Immature natural killer cell (primary cell): ENCODE measurements around the gene C4BPB. TPM values are rescaled to one million over a fixed set of nuclear protein-coding genes. Genes with fewer than 3 reads are reported as not detected.

Experiments
- DNase-seq, 3 donors: peaks; one replicate each; pipeline ENCODE4 v3.0.0; 2022; ENCODE audit warnings: mixed read lengths in 1 of 3
- H3K27ac Mint-ChIP-seq, 6 donors: one replicate each; pipeline ENCODE4 v1.8.0; 2020; ENCODE audit warnings: mixed read lengths in 6 of 6, mild to moderate bottlenecking in 5 of 6, inconsistent platforms in 4 of 6, moderate library complexity in 3 of 6
- H3K27me3 Mint-ChIP-seq, 3 donors: one replicate each; pipeline ENCODE4 v1.8.0; 2020 to 2021; ENCODE audit warnings: low read depth in 3 of 3, mild to moderate bottlenecking in 3 of 3, mixed read lengths in 3 of 3, moderate library complexity in 3 of 3, inconsistent platforms in 1 of 3
- H3K36me3 Mint-ChIP-seq, 3 donors: one replicate each; pipeline ENCODE4 v1.8.0; 2020; ENCODE audit warnings: mixed read lengths in 3 of 3, inconsistent platforms in 2 of 3, mild to moderate bottlenecking in 2 of 3
- H3K4me1 Mint-ChIP-seq, 2 donors: one replicate each; pipeline ENCODE4 v1.8.0; 2020; ENCODE audit warnings: inconsistent platforms in 2 of 2, mild to moderate bottlenecking in 2 of 2, mixed read lengths in 2 of 2, moderate library complexity in 1 of 2
- H3K4me3 Mint-ChIP-seq, 5 donors: one replicate each; pipeline ENCODE4 v1.8.0; 2020; ENCODE audit warnings: mild to moderate bottlenecking in 5 of 5, mixed read lengths in 5 of 5, inconsistent platforms in 3 of 5, moderate library complexity in 3 of 5
- H3K9me3 Mint-ChIP-seq, 6 donors: one replicate each; pipeline ENCODE4 v1.8.0; 2020; ENCODE audit warnings: mild to moderate bottlenecking in 6 of 6, mixed read lengths in 6 of 6, inconsistent platforms in 4 of 6, moderate library complexity in 3 of 6
- polyA plus RNA-seq, 3 donors: library from polyadenylated mRNA; unstranded; fragments of 300-500 nt; fragmentation: Illumina TruSeq; gene quantifications; one replicate each; pipeline ENCODE4 v1.2.3, GENCODE V29; 2021

The C4BPB gene
- polyA plus RNA-seq, 3 donors from 2014 or later = 0.24 TPM; not detected in 2

DNA sequence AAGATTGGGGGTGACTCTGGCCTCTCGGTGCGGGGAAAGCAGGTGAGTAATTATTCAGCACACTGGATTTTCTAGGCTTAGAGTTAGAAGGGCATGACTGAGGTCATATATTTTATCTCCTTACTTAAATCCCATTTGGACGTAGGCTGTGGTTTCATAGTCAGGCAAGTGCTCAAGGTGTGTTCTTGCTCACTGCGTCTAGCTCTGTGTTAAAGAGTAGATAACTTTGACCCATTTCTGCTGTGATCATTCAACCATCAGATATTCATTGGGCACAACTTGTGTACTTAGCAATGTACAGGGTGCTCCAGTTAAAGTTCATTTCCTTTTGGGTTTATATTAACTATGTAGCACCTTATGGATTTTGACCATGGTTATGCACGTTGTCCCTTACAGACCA lies 21.0 kb upstream of the C4BPB start:
- DNase-seq = no peak
- H3K4me3 Mint-ChIP-seq = no peak overlapping the region
- H3K36me3 Mint-ChIP-seq = peaks cover 4 to 24% (median 22%) of the 10 kb centered on the region in 3 donors
- H3K27ac Mint-ChIP-seq = no peak overlapping the region
- peaks cover 25 to 50% of the 10 kb centered on the region in 2 donors for H3K4me1 Mint-ChIP-seq
- H3K9me3 Mint-ChIP-seq = peaks cover 0 to 3% (median 0%) of the 10 kb centered on the region in 6 donors
- peaks cover 0 to 3% (median 3%) of the 10 kb centered on the region in 3 donors for H3K27me3 Mint-ChIP-seq

- Mint-ChIP-seq H3K9me3 (peaks cover 0 to 3% (median 0%) of the 10 kb centered on the region in 6 donors), H3K4me1 (peaks cover 17 to 37% of the 10 kb centered on the region in 2 donors), H3K27ac (peak overlapping the region in 5 of 6 donors; percentile 2 to 75 (median 19)), H3K36me3 (peaks cover 12 to 22% (median 19%) of the 10 kb centered on the region in 3 donors), H3K4me3 (peak overlapping the region in 1 of 5 donors; percentile 25), H3K27me3 (peaks cover 0 to 6% (median 3%) of the 10 kb centered on the region in 3 donors)
- no peak for DNase-seq
Observed at GRCh38 chr1:207069061-207069460, 19.6 kb upstream of the C4BPB start.

DNA sequence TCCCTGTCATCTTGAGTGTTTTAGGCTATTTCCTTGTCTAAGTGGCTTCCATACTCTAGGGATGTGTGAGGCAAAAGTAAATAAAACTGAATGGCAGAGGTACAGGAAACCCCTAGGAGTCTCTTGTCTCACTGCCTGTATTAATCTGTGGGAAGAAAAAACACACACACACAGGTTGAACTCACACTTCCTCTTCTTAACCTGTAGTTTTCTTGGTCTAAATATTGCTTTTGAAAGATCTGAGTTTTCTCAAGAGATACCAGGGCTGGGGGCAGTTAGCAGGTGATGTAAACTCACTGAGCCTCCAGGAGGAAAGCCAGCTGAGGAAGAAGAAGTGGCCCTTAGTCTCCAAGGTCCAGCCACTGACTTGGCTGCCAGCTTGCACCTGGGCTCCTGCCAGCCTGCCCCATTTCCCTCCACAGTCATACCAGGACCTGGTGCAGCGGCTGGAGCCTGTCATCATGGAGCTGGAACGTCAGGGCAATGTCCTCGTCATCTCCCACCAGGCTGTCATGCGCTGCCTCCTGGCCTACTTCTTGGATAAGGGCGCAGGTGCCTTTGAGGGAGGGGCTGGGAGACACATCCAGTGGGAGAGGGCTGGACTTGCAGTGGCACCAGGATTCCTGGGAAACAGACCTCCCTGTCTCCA lies 18.7 kb upstream of the C4BPB start:
- Mint-ChIP-seq H3K27ac (peak overlapping the region in 5 of 6 donors; percentile 5 to 31 (median 23)), H3K9me3 (peaks cover 0 to 3% (median 0%) of the 10 kb centered on the region in 6 donors), H3K4me1 (peaks cover 17 to 37% of the 10 kb centered on the region in 2 donors), H3K36me3 (peaks cover 12 to 25% (median 17%) of the 10 kb centered on the region in 3 donors), H3K27me3 (peaks cover 0 to 6% (median 3%) of the 10 kb centered on the region in 3 donors), H3K4me3 (peak overlapping the region in 1 of 5 donors; percentile 23)
- no peak for DNase-seq

DNA sequence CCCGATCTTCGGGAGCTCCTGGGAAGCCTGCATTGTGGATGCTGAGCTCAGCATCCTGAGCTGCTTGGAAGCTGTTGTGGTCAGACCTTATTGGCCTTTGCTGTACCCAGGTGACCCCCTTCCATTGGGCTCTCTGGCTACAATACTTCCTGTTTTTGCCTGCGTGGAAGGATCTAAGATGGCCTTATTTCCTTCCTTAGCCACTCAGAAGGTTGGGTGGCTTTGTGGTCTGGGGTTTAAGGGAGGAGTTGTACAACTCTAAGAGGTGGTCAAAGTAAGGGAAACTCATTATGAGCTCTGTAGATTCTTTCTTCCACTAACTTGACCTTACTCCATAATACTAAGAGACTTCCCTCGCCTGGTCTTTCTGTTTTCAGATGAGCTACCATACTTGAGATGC lies 17.8 kb upstream of the C4BPB start:
- H3K27me3 Mint-ChIP-seq = peaks cover 0 to 6% (median 3%) of the 10 kb centered on the region in 3 donors
- DNase-seq = peak; percentile 40 to 48 (median 43)
- H3K4me3 Mint-ChIP-seq = peak overlapping the region; percentile 21 to 80 (median 50)
- peaks cover 12 to 25% (median 17%) of the 10 kb centered on the region in 3 donors for H3K36me3 Mint-ChIP-seq
- H3K9me3 Mint-ChIP-seq = peaks cover 0 to 3% (median 0%) of the 10 kb centered on the region in 6 donors
- peaks cover 17 to 37% of the 10 kb centered on the region in 2 donors for H3K4me1 Mint-ChIP-seq
- H3K27ac Mint-ChIP-seq = peak overlapping the region; percentile 29 to 90 (median 72)

DNA sequence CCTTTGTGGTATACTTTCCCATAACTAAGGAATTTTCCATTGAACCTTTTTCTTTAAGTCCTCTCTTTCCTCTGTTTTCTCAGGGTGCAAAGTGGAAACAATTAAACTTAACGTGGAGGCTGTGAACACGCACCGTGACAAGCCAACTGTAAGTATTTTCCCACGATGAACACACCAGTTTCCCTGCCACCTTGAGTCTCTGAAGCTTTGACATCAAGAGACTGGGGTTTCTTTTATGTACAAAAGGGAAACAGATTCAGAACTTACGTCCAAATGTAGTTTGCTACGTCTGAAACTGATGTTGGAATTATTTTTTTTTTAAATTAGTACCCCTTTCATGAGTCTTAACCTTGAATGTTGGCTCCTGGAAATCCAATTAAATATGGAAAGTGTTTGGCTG lies 17.2 kb upstream of the C4BPB start:
- H3K4me1 Mint-ChIP-seq = peaks cover 17 to 37% of the 10 kb centered on the region in 2 donors
- DNase-seq = no peak
- H3K27me3 Mint-ChIP-seq = peaks cover 0 to 6% (median 3%) of the 10 kb centered on the region in 3 donors
- H3K27ac Mint-ChIP-seq = peak overlapping the region in 1 of 6 donors; percentile 72
- peaks cover 0 to 3% (median 0%) of the 10 kb centered on the region in 6 donors for H3K9me3 Mint-ChIP-seq
- H3K36me3 Mint-ChIP-seq = peaks cover 12 to 25% (median 17%) of the 10 kb centered on the region in 3 donors
- H3K4me3 Mint-ChIP-seq = peak overlapping the region in 3 of 5 donors; percentile 35 to 80 (median 70)

DNA sequence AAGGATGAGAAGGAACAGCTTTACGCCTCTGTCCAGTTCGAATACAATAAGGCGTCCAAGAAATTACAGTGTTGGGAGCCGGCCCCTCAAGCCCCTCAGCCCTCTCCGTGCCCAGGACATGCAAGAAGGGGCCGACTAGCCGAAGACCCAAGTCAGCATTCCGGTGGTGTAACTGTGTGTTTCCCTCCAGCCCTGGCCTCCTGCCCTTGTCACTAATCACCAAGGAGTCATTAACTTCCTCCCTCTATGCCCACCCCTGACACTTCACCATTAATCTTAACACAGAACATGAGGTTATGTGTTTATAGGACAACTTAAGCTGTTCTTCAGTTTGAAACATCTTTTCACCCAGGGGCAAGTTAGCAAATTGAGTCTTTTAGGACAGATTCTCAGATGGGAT lies 16.4 kb upstream of the C4BPB start:
- DNase-seq = no peak
- Mint-ChIP-seq H3K36me3 (peaks cover 10 to 25% (median 14%) of the 10 kb centered on the region in 3 donors), H3K27ac (no peak overlapping the region), H3K9me3 (peaks cover 0 to 3% (median 0%) of the 10 kb centered on the region in 6 donors), H3K4me3 (no peak overlapping the region), H3K4me1 (peaks cover 17 to 37% of the 10 kb centered on the region in 2 donors), H3K27me3 (peaks cover 0 to 6% (median 3%) of the 10 kb centered on the region in 3 donors)

GRCh38 chr1:207073906-207074820 lies 14.5 kb upstream of the C4BPB start:
- Mint-ChIP-seq H3K27ac (no peak overlapping the region), H3K4me3 (no peak overlapping the region), H3K4me1 (peaks cover 16 to 32% of the 10 kb centered on the region in 2 donors), H3K36me3 (peaks cover 7 to 21% (median 8%) of the 10 kb centered on the region in 3 donors), H3K9me3 (peaks cover 0 to 3% (median 0%) of the 10 kb centered on the region in 6 donors), H3K27me3 (peaks cover 0 to 6% (median 0%) of the 10 kb centered on the region in 3 donors)
- no peak for DNase-seq

- peaks cover 5 to 13% of the 10 kb centered on the region in 2 donors for H3K4me1 Mint-ChIP-seq
- H3K9me3 Mint-ChIP-seq = no peaks in the 10 kb centered on the region
- no peak for DNase-seq
- H3K36me3 Mint-ChIP-seq = peaks cover 0 to 15% (median 8%) of the 10 kb centered on the region in 3 donors
- H3K4me3 Mint-ChIP-seq = no peak overlapping the region
- no peak overlapping the region for H3K27ac Mint-ChIP-seq
- peaks cover 0 to 6% (median 0%) of the 10 kb centered on the region in 3 donors for H3K27me3 Mint-ChIP-seq
Observed at GRCh38 chr1:207076181-207076955, 12.3 kb upstream of the C4BPB start.

- H3K27me3 Mint-ChIP-seq = peaks cover 0 to 6% (median 0%) of the 10 kb centered on the region in 3 donors
- no peak overlapping the region for H3K4me3 Mint-ChIP-seq
- no peak overlapping the region for H3K27ac Mint-ChIP-seq
- H3K4me1 Mint-ChIP-seq = peaks cover under 1 to 7% of the 10 kb centered on the region in 2 donors
- DNase-seq = no peak
- H3K9me3 Mint-ChIP-seq = no peaks in the 10 kb centered on the region
- H3K36me3 Mint-ChIP-seq = peaks cover 0 to 15% (median 8%) of the 10 kb centered on the region in 3 donors
Observed at GRCh38 chr1:207077012-207077411, 11.6 kb upstream of the C4BPB start.

DNA sequence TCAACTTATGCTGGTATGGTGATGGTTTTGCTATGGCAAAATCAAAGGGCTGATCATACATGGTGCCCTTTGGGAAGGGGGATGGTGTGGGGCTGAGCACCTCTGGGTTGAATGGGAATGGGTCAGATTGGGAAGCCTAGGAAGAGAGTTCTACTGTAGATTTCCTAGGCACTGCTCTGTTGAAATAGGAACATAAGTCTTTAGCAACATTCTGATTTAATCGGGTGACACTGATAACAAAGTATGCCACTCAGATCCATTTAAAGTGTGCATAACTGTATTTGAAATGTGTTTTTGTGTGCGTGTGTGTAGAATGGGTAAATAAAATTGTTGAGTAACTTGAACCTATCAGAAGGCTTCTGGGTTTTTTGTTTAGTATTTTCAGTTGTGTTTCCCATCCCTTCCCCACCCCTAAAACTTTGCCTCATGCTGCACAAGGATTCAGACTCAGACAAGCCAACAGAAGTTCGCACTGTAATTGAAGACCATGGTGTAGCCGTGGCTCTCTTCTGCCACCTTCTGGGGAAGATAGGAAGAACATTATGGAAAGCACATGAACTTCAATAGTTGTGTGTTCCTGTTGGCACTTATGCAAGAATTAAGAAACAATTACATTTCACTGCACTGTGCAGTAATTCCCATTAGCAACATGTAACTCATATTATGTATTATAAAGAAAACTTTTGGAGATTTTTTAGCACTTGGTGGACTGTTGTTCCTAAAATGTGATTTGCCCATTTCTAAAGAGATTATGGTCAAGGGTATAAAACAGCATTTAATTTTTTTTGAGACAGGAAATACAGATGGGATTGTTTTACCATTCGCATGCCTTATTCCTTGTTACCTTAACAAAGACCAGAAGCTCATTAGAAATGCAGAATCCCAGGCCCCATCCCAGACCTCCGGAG lies 10.9 kb upstream of the C4BPB start:
- no peak overlapping the region for H3K4me3 Mint-ChIP-seq
- H3K4me1 Mint-ChIP-seq = no peaks in the 10 kb centered on the region
- DNase-seq = peak; percentile 59 to 65 (median 62)
- peaks cover 0 to 6% (median 0%) of the 10 kb centered on the region in 3 donors for H3K27me3 Mint-ChIP-seq
- H3K36me3 Mint-ChIP-seq = peaks cover 0 to 15% (median 7%) of the 10 kb centered on the region in 3 donors
- no peak overlapping the region for H3K27ac Mint-ChIP-seq
- H3K9me3 Mint-ChIP-seq = no peaks in the 10 kb centered on the region

DNA sequence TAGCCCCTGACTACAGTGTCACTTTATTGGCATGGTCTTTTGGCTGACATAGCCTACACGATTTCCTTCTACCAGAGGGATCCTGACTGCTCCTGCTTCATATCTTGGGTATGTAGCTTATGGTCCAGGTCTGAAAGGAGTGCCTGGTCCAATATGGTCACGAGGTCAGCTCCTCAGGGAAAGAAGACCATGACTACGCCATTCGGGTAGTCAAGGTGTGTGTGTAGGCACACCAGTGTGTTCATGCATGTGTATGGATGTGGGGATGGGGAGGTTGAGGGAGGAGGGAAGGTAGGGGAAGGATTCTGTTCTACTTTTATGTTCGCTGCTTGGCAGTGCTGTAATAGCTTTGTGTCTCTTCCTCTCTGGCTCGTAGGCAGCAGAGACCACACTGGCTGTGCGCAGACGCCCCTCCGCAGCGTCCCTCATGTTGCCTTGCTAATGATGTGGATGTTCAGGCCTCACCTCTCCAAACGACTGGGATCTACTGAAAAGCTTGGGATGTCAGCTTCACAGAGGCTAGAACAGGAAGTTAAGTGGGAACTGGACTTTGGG lies 10.0 kb upstream of the C4BPB start:
- H3K4me1 Mint-ChIP-seq = no peaks in the 10 kb centered on the region
- H3K9me3 Mint-ChIP-seq = no peaks in the 10 kb centered on the region
- peaks cover 0 to 3% (median 0%) of the 10 kb centered on the region in 3 donors for H3K27me3 Mint-ChIP-seq
- no peak overlapping the region for H3K4me3 Mint-ChIP-seq
- H3K27ac Mint-ChIP-seq = no peak overlapping the region
- H3K36me3 Mint-ChIP-seq = peaks cover 0 to 10% (median 0%) of the 10 kb centered on the region in 3 donors
- no peak for DNase-seq

DNA sequence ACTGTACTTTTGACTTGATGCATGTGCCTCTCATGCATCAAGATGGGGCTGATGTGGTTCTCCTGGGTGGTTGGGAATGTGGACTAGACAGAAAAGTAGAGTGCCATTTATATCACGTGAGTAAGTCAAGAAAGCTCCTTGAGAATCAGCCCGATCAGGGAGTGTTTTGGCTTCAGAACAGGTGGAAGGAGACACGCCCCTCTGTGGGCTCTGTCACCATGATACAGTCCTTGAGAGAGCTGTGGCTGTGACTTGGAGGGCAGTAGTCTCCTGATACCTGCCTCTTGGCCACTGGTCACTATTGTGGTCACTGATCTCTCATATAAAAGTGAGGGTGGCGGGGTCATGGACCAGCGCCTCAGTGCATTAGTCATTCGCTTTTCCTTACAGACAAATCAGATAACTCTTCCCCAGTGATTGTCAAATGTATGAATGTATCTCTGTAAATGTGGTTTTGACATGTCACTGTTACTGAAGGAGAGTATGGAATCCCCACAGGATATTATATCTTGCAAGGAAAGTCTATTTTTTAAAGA lies 8.9 kb upstream of the C4BPB start:
- Mint-ChIP-seq H3K9me3 (no peaks in the 10 kb centered on the region), H3K27ac (no peak overlapping the region), H3K27me3 (peaks cover 0 to 5% (median 0%) of the 10 kb centered on the region in 3 donors), H3K4me1 (peaks cover 3 to 4% of the 10 kb centered on the region in 2 donors), H3K36me3 (peaks cover 0 to 5% (median 0%) of the 10 kb centered on the region in 3 donors), H3K4me3 (no peak overlapping the region)
- no peak for DNase-seq
